H1 (cell line): ENCODE data around the gene MAPT.

Experiments
- ASH2L ChIP-seq: fragments of 200-600, 300-600 bp; sonication (generic); IDR thresholded peaks from one replicate; pipeline ENCODE4 v1.7.1; 2017; ENCODE audit warnings: low read length
- EP300 ChIP-seq, 2 experiments: IDR thresholded peaks; 1 replicate in 1 of 2; 2 replicates in 1 of 2; pipeline ENCODE4 v1.6.1; 2011 to 2012; ENCODE audit warnings: low read depth in 2 of 2, low read length in 2 of 2, mild to moderate bottlenecking in 2 of 2, borderline replicate concordance in 1 of 2, inconsistent platforms in 1 of 2, moderate library complexity in 1 of 2
- GABPA ChIP-seq: IDR thresholded peaks from 2 replicates; pipeline ENCODE4 v1.6.1; 2011; ENCODE audit warnings: mild to moderate bottlenecking, low read length, moderate library complexity, borderline replicate concordance; ENCODE audit not compliant: insufficient read depth
- JUND ChIP-seq: IDR thresholded peaks from 2 replicates; pipeline ENCODE4 v1.6.1; 2011; ENCODE audit warnings: mild to moderate bottlenecking, improper control_type of control experiment, low read length
- POLR2AphosphoS5 ChIP-seq: IDR thresholded peaks from 2 replicates; pipeline ENCODE4 v1.6.1; 2011; ENCODE audit warnings: low read depth, low read length
- ZNF274 ChIP-seq: IDR thresholded peaks from 2 replicates; pipeline ENCODE4 v1.7.0; 2012; ENCODE audit warnings: low read length, borderline replicate concordance; ENCODE audit errors: extremely low read depth
- TF ChIP-seq, protein P1 (sequence below), 3 experiments: IDR thresholded peaks; 1 replicate in 2 of 3; 2 replicates in 1 of 3; pipeline versions ENCODE4 v1.5.1 to v1.6.1; 2011; ENCODE audit warnings: low read length in 3 of 3, mild to moderate bottlenecking in 3 of 3, inconsistent platforms in 2 of 3, low read depth in 1 of 3, moderate library complexity in 1 of 3; ENCODE audit not compliant: insufficient read depth in 1 of 3; ENCODE audit errors: control extremely low read depth in 1 of 3

DNA sequence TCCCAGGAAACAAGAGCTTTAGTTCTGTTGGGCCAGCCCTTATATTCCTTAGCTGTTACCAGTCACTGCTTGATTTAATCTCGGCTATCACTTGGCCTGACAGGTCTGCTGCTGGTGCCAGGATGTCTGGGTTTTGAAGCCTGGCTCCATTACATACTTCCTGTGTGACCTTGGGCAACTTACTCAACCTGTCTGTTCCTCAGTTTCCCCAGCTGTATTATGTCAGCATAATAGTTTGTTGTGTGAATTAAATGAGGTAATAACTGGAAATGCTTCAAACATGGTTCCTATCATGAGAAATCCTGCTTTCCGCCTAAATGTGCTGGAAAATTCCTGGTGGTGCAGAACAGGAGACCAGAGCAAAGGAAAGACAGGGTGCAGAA is 54.1 kb downstream of the MAPT start:
- TF ChIP-seq ZNF274: no peak
- TF ChIP-seq JUND: no peak
- no peak for TF ChIP-seq POLR2AphosphoS5
- TF ChIP-seq GABPA: no peak
- no peak for TF ChIP-seq ASH2L
- TF ChIP-seq EP300 (IDR thresholded peaks at IDR 0.05; ENCODE audit: borderline replicate concordance in 1 of 2, low read depth in 2 of 2, low read length in 2 of 2): no peak
- TF ChIP-seq, protein P1, sequence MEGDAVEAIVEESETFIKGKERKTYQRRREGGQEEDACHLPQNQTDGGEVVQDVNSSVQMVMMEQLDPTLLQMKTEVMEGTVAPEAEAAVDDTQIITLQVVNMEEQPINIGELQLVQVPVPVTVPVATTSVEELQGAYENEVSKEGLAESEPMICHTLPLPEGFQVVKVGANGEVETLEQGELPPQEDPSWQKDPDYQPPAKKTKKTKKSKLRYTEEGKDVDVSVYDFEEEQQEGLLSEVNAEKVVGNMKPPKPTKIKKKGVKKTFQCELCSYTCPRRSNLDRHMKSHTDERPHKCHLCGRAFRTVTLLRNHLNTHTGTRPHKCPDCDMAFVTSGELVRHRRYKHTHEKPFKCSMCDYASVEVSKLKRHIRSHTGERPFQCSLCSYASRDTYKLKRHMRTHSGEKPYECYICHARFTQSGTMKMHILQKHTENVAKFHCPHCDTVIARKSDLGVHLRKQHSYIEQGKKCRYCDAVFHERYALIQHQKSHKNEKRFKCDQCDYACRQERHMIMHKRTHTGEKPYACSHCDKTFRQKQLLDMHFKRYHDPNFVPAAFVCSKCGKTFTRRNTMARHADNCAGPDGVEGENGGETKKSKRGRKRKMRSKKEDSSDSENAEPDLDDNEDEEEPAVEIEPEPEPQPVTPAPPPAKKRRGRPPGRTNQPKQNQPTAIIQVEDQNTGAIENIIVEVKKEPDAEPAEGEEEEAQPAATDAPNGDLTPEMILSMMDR (IDR thresholded peaks at IDR 0.05; ENCODE audit: control extremely low read depth in 1 of 3, insufficient read depth in 1 of 3, low read depth in 1 of 3, low read length in 3 of 3): no peak
